Keratinocyte (primary cell): Measurements from ENCODE around the gene PAQR7. TPM values are rescaled to one million over a fixed set of nuclear protein-coding genes. Genes with fewer than 3 reads are reported as not detected.

Experiments used
- DNase-seq: peaks from one replicate; pipeline ENCODE4 v3.0.0-alpha.2; 2011; ENCODE audit warnings: low read depth, missing footprints, low spot score
- FAIRE-seq: peaks from 2 replicates; lab custom pipeline; 2011; peaks lifted over from hg19 to GRCh38; lab: Jason Lieb, UNC
- H2AFZ ChIP-seq: 2 replicates; pipeline ENCODE4 v1.6.0; 2012; ENCODE audit warnings: low read length, control low read depth, inconsistent platforms; ENCODE audit not compliant: control insufficient read depth
- H3K27ac ChIP-seq: 2 replicates; pipeline ENCODE4 v1.5.1; 2011; ENCODE audit warnings: low read length; ENCODE audit not compliant: control insufficient read depth, insufficient read depth
- H3K27me3 ChIP-seq: 3 replicates; pipeline ENCODE4 v1.6.0; 2011; ENCODE audit warnings: low read length; ENCODE audit not compliant: control insufficient read depth, insufficient read depth; ENCODE audit errors: extremely low read depth
- H3K36me3 ChIP-seq, 2 experiments: 2 replicates in 1 of 2; 3 replicates in 1 of 2; pipeline ENCODE4 v1.5.1; 2011; ENCODE audit warnings: low read length in 2 of 2, mild to moderate bottlenecking in 1 of 2; ENCODE audit not compliant: control insufficient read depth in 2 of 2, insufficient read depth in 2 of 2; ENCODE audit errors: extremely low read depth in 1 of 2
- H3K4me1 ChIP-seq: 3 replicates; pipeline ENCODE4 v1.5.1; 2011; ENCODE audit warnings: low read length; ENCODE audit not compliant: control insufficient read depth, insufficient read depth; ENCODE audit errors: extremely low read depth
- H3K4me2 ChIP-seq: 3 replicates; pipeline ENCODE4 v1.6.0; 2011; ENCODE audit warnings: low read depth, low read length; ENCODE audit not compliant: control insufficient read depth, insufficient read depth; ENCODE audit errors: extremely low read depth
- H3K4me3 ChIP-seq, 3 experiments: fragments of 200-600 bp in 1 of 3; sonication (generic) in 1 of 3; 2 replicates in 2 of 3; 3 replicates in 1 of 3; pipeline ENCODE4 v1.5.1; 2011 to 2016; ENCODE audit warnings: low read length in 3 of 3, mild to moderate bottlenecking in 3 of 3, control low read depth in 2 of 3, inconsistent platforms in 1 of 3, low read depth in 1 of 3, mixed read lengths in 1 of 3, mixed run types in 1 of 3, moderate library complexity in 1 of 3; ENCODE audit not compliant: control insufficient read depth in 2 of 3, insufficient read depth in 2 of 3; ENCODE audit errors: extremely low read depth in 1 of 3
- H3K79me2 ChIP-seq: 2 replicates; pipeline ENCODE4 v1.6.0; 2012; ENCODE audit warnings: low read length; ENCODE audit not compliant: control insufficient read depth, insufficient read depth
- H3K9ac ChIP-seq: 3 replicates; pipeline ENCODE4 v1.6.0; 2011; ENCODE audit warnings: low read length; ENCODE audit not compliant: control insufficient read depth, insufficient read depth; ENCODE audit errors: extremely low read depth
- H3K9me1 ChIP-seq: 3 replicates; pipeline ENCODE4 v1.6.0; 2011; ENCODE audit warnings: low read length; ENCODE audit not compliant: control insufficient read depth, insufficient read depth; ENCODE audit errors: extremely low read depth
- H3K9me3 ChIP-seq: 2 replicates; pipeline ENCODE4 v1.5.1; 2012; ENCODE audit warnings: low read depth, low read length; ENCODE audit not compliant: control insufficient read depth
- H4K20me1 ChIP-seq: 3 replicates; pipeline ENCODE4 v1.6.0; 2011; ENCODE audit warnings: low read length; ENCODE audit not compliant: control insufficient read depth, insufficient read depth; ENCODE audit errors: extremely low read depth
- EZH2 ChIP-seq: IDR thresholded peaks from one replicate; pipeline ENCODE4 v1.6.1; 2012; ENCODE audit warnings: inconsistent platforms, mild to moderate bottlenecking, low read length, moderate library complexity
- dilution Hi-C: fragments of 300-500 bp; cut with MboI; formaldehyde crosslinking; loops from one replicate; pipeline ENCODE4 v1.7.0; 2020; ENCODE audit warnings: low sequenced_read_pairs; ENCODE audit not compliant: extremely low pct_ligation_motif_present
- polyA plus RNA-seq, 5 experiments: library from polyadenylated mRNA; depleted of rRNA in 3 of 5; stranded (reverse) in 3 of 5; stranded (forward) in 1 of 5; unstranded in 1 of 5; fragments of >200 nt; gene quantifications; 1 replicate in 1 of 5; 2 replicates in 3 of 5; 3 replicates in 1 of 5; pipeline versions ENCODE4 v1.2.1 to v1.2.3, GENCODE V29; 2011 to 2012; ENCODE audit warnings: missing spikeins in 2 of 5, low read depth in 1 of 5, low replicate concordance in 1 of 5
- TF ChIP-seq, protein P1 (sequence below), 3 experiments: IDR thresholded peaks in 1 of 3; conservative IDR thresholded peaks in 1 of 3; optimal IDR thresholded peaks in 1 of 3; 2 replicates in 2 of 3; 3 replicates in 1 of 3; pipeline versions ENCODE3 to v1.5.1; 2011; ENCODE audit warnings: low read length in 3 of 3, mild to moderate bottlenecking in 3 of 3, moderate library complexity in 2 of 3, control low read depth in 1 of 3, inconsistent platforms in 1 of 3; ENCODE audit not compliant: insufficient read depth in 2 of 3; ENCODE audit errors: extremely low read depth in 1 of 3

The PAQR7 gene
- polyA plus RNA-seq, 1 donor (not counting 4 experiments of a cell fraction or from before 2014, with no cell fraction given) = 14.5 TPM

DNA sequence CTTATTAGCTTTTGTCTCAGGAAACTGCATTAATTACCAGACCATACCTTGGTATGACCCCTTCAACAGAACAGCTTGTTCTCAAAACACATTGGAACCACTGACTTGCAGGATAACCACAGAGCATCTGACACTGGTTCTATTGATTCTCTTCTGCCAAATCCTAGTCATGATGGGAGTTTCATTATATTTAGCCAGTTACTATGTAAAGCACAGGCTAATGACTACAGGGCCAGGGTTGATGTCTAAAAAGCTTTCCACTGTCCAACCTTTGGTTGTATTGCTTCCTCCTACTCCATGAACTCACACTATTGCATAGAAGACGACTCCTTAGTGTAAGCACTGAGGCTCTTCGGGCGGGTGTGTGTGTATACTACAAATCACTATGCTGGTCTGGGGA lies 27.0 kb upstream of the PAQR7 start:
- H3K9me1 ChIP-seq = peaks cover 2% of the 10 kb centered on the region
- H2AFZ ChIP-seq = no peak overlapping the region
- H4K20me1 ChIP-seq = no peaks in the 10 kb centered on the region
- H3K27me3 ChIP-seq = no peaks in the 10 kb centered on the region
- H3K9me3 ChIP-seq = no peaks in the 10 kb centered on the region
- H3K4me2 ChIP-seq = no peak overlapping the region
- peaks cover 24% of the 10 kb centered on the region for H3K79me2 ChIP-seq
- FAIRE-seq (no peak), DNase-seq (no peak)
- TF ChIP-seq, protein P1, sequence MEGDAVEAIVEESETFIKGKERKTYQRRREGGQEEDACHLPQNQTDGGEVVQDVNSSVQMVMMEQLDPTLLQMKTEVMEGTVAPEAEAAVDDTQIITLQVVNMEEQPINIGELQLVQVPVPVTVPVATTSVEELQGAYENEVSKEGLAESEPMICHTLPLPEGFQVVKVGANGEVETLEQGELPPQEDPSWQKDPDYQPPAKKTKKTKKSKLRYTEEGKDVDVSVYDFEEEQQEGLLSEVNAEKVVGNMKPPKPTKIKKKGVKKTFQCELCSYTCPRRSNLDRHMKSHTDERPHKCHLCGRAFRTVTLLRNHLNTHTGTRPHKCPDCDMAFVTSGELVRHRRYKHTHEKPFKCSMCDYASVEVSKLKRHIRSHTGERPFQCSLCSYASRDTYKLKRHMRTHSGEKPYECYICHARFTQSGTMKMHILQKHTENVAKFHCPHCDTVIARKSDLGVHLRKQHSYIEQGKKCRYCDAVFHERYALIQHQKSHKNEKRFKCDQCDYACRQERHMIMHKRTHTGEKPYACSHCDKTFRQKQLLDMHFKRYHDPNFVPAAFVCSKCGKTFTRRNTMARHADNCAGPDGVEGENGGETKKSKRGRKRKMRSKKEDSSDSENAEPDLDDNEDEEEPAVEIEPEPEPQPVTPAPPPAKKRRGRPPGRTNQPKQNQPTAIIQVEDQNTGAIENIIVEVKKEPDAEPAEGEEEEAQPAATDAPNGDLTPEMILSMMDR (optimal IDR thresholded peaks at IDR 0.05 in 1 of 3, IDR thresholded peaks at IDR 0.05 in 1 of 3, conservative IDR thresholded peaks at IDR 0.05 in 1 of 3; ENCODE audit: extremely low read depth in 1 of 3, insufficient read depth in 2 of 3, low read length in 3 of 3) = no peak
- no peak for TF ChIP-seq EZH2
- H3K36me3 ChIP-seq = peaks cover 3 to 32% of the 10 kb centered on the region in 2 experiments
- no peak overlapping the region for H3K4me3 ChIP-seq
- dilution Hi-C loops = no loop called here
- H3K4me1 ChIP-seq = peaks cover 10% of the 10 kb centered on the region
- H3K27ac ChIP-seq = no peak overlapping the region
- H3K9ac ChIP-seq = no peak overlapping the region

DNA sequence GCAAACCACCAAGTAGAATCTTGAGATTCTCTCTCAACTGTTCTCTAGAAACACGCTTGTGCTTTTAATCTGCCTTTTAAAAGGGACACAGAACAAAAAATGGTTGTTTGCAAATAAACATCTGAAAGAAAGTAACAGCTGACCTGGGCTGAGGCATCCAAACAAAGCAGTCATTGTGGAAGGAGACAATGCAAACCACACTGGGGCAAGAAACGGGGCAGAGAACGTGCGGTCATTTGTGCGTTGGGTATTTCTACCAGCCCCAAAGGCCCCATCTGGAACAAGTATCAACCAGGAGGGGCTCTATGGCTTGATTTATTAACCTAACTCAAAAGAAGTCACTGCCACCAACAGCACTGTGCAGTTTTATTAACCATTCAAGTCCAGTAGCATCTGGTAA lies 24.7 kb upstream of the PAQR7 start:
- peaks cover 2% of the 10 kb centered on the region for H3K9me1 ChIP-seq
- no peaks in the 10 kb centered on the region for H4K20me1 ChIP-seq
- H2AFZ ChIP-seq = no peak overlapping the region
- H3K4me3 ChIP-seq = no peak overlapping the region
- no peaks in the 10 kb centered on the region for H3K9me3 ChIP-seq
- FAIRE-seq = no peak
- H3K27me3 ChIP-seq = no peaks in the 10 kb centered on the region
- TF ChIP-seq, protein P1 (optimal IDR thresholded peaks at IDR 0.05 in 1 of 3, IDR thresholded peaks at IDR 0.05 in 1 of 3, conservative IDR thresholded peaks at IDR 0.05 in 1 of 3; ENCODE audit: extremely low read depth in 1 of 3, insufficient read depth in 2 of 3, low read length in 3 of 3) = no peak
- no peak for TF ChIP-seq EZH2
- no peak overlapping the region for H3K9ac ChIP-seq
- H3K36me3 ChIP-seq = peaks cover 3 to 37% of the 10 kb centered on the region in 2 experiments
- no peak overlapping the region for H3K4me2 ChIP-seq
- H3K4me1 ChIP-seq = peaks cover 20% of the 10 kb centered on the region
- H3K27ac ChIP-seq = no peak overlapping the region
- H3K79me2 ChIP-seq = peaks cover 24% of the 10 kb centered on the region
- no peak for DNase-seq
- dilution Hi-C loops = no loop called here
